ENCODE data around the gene THEM4.

DNA sequence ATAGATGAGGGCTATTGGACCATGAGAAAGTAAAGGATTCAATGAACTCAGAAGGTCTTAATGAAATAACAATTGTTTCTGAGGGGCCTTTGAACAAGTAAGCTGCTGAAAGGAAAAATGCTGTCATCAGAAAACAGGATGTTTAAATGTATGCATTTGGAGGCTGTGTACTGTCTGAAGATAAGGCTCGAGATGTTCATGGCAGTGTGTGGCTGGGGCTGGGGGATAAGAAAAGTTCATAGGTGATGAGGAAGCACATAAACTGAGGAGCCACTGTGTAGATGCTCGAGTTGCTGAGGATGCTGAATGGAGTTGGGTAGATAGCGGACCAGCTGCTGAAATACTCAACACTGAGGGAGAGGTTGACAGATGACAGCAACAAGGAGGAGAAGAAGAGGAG lies 17.8 kb downstream of the THEM4 start:
- TF ChIP-seq, protein P1, sequence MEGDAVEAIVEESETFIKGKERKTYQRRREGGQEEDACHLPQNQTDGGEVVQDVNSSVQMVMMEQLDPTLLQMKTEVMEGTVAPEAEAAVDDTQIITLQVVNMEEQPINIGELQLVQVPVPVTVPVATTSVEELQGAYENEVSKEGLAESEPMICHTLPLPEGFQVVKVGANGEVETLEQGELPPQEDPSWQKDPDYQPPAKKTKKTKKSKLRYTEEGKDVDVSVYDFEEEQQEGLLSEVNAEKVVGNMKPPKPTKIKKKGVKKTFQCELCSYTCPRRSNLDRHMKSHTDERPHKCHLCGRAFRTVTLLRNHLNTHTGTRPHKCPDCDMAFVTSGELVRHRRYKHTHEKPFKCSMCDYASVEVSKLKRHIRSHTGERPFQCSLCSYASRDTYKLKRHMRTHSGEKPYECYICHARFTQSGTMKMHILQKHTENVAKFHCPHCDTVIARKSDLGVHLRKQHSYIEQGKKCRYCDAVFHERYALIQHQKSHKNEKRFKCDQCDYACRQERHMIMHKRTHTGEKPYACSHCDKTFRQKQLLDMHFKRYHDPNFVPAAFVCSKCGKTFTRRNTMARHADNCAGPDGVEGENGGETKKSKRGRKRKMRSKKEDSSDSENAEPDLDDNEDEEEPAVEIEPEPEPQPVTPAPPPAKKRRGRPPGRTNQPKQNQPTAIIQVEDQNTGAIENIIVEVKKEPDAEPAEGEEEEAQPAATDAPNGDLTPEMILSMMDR (IDR thresholded peaks at IDR 0.05; ENCODE audit: insufficient read depth, low read depth, low read length), result no peak
- TF ChIP-seq EZH2 (IDR thresholded peaks at IDR 0.05; ENCODE audit: insufficient read depth, low read length), result no peak

Measured in astrocyte (in vitro differentiated cells and primary cell).